SK-N-SH (cell line): ENCODE data around the gene TRMT112. TPM values are rescaled to one million over a fixed set of nuclear protein-coding genes. Genes with fewer than 3 reads are reported as not detected.

Experiments
- CTCF ChIA-PET: fragments of 300-600, 350-600 bp; formaldehyde crosslinking; extraction: SDS; loops from one replicate; lab custom pipeline; 2021; lab: Yijun Ruan, JAX
- POLR2A ChIA-PET: fragments of 350-600 bp; sonication (Branson Sonifier 250); formaldehyde crosslinking; extraction: SDS; loops from one replicate; lab custom pipeline; 2020; ENCODE audit warnings: antibody characterized with exemption, inconsistent platforms; lab: Yijun Ruan, JAX
- DNase-seq: peaks from one replicate; pipeline ENCODE4 v3.0.0; 2012
- H2AFZ ChIP-seq: fragments of 200-600 bp; sonication (generic); 2 replicates; pipeline ENCODE4 v1.8.1; 2016; ENCODE audit warnings: antibody characterized with exemption, mild to moderate bottlenecking, low read depth
- H3F3A ChIP-seq: fragments of 200-600 bp; sonication (generic); replicated peaks from 2 replicates; pipeline ENCODE3; 2016; ENCODE audit warnings: antibody characterized with exemption, mild to moderate bottlenecking; ENCODE audit not compliant: insufficient read depth
- H3K27ac ChIP-seq, 2 experiments: fragments of 200-500 bp in 1 of 2; fragments of 200-600 bp in 1 of 2; sonication (Bioruptor generic) in 1 of 2; sonication (generic), shearing (Covaris generic) in 1 of 2; 2 replicates each; pipeline versions ENCODE4 v1.5.1 to v1.6.1; 2014 to 2016; ENCODE audit warnings: low read depth in 2 of 2, inconsistent platforms in 1 of 2, low read length in 1 of 2, mild to moderate bottlenecking in 1 of 2, mixed read lengths in 1 of 2
- H3K27me3 ChIP-seq: fragments of 200-600 bp; sonication (generic), shearing (Covaris generic); 2 replicates; pipeline ENCODE4 v1.6.1; 2016; ENCODE audit warnings: mixed run types; ENCODE audit not compliant: insufficient read depth
- H3K36me3 ChIP-seq, 2 experiments: fragments of 200-500 bp in 1 of 2; fragments of 200-600 bp in 1 of 2; sonication (Bioruptor generic) in 1 of 2; sonication (generic) in 1 of 2; replicated peaks in 1 of 2; 2 replicates each; pipeline versions ENCODE3 to v1.5.1; 2014 to 2016; ENCODE audit warnings: low read length in 1 of 2, mild to moderate bottlenecking in 1 of 2; ENCODE audit not compliant: insufficient read depth in 2 of 2, control insufficient read depth in 1 of 2
- H3K4me1 ChIP-seq, 2 experiments: fragments of 200-500 bp in 1 of 2; fragments of 200-600 bp in 1 of 2; sonication (Bioruptor generic) in 1 of 2; sonication (generic), shearing (Covaris generic) in 1 of 2; 2 replicates each; pipeline versions ENCODE4 v1.5.1 to v1.6.1; 2014 to 2016; ENCODE audit warnings: low read depth in 1 of 2, low read length in 1 of 2, mixed run types in 1 of 2; ENCODE audit not compliant: insufficient read depth in 2 of 2, control insufficient read depth in 1 of 2
- H3K4me2 ChIP-seq: fragments of 200-600 bp; sonication (generic), shearing (Covaris generic); 2 replicates; pipeline ENCODE4 v1.6.1; 2017; ENCODE audit warnings: mixed run types
- H3K4me3 ChIP-seq, 2 experiments: fragments of 200-500 bp in 1 of 2; fragments of 200-600 bp in 1 of 2; sonication (Bioruptor generic) in 1 of 2; sonication (generic), shearing (Covaris generic) in 1 of 2; 2 replicates each; pipeline versions ENCODE4 v1.5.1 to v1.8.1; 2014 to 2016; ENCODE audit warnings: low read depth in 2 of 2, inconsistent platforms in 1 of 2, low read length in 1 of 2, mild to moderate bottlenecking in 1 of 2, mixed read lengths in 1 of 2, moderate library complexity in 1 of 2
- H3K79me2 ChIP-seq: fragments of 200-600 bp; sonication (generic); 2 replicates; pipeline ENCODE4 v1.8.1; 2017; ENCODE audit warnings: mild to moderate bottlenecking; ENCODE audit not compliant: insufficient read depth
- H3K9ac ChIP-seq: fragments of 200-600 bp; sonication (generic); 2 replicates; pipeline ENCODE4 v1.6.1; 2017; ENCODE audit warnings: mixed run types
- H3K9me2 ChIP-seq: fragments of 200-600 bp; sonication (generic); 2 replicates; pipeline ENCODE4 v1.6.1; 2017; ENCODE audit warnings: mixed run types
- H3K9me3 ChIP-seq: fragments of 200-600 bp; sonication (generic); 2 replicates; pipeline ENCODE4 v1.6.1; 2017; ENCODE audit warnings: mixed run types, mild to moderate bottlenecking, moderate library complexity
- H4K20me1 ChIP-seq: fragments of 200-600 bp; sonication (generic); 2 replicates; pipeline ENCODE4 v1.6.1; 2017; ENCODE audit warnings: mild to moderate bottlenecking, mixed run types; ENCODE audit not compliant: insufficient read depth
- GABPA ChIP-seq: IDR thresholded peaks from 2 replicates; pipeline ENCODE4 v1.4.0; 2012; ENCODE audit warnings: low read depth, mild to moderate bottlenecking
- GATA2 ChIP-seq: sonication (generic); formaldehyde crosslinking; IDR thresholded peaks from 2 replicates; pipeline ENCODE4 v1.5.0; 2020; ENCODE audit warnings: mild to moderate bottlenecking, missing genetic modification reagents
- JUND ChIP-seq: IDR thresholded peaks from 2 replicates; pipeline ENCODE4 v1.4.0; 2012
- NFIC ChIP-seq: IDR thresholded peaks from 2 replicates; pipeline ENCODE4 v1.4.0; 2012; ENCODE audit warnings: borderline replicate concordance
- TAF1 ChIP-seq: IDR thresholded peaks from 2 replicates; pipeline ENCODE4 v1.6.1; 2012; ENCODE audit warnings: low read depth, mild to moderate bottlenecking, low read length, moderate library complexity, borderline replicate concordance
- TEAD4 ChIP-seq: IDR thresholded peaks from 2 replicates; pipeline ENCODE4 v1.4.0; 2012; ENCODE audit warnings: mild to moderate bottlenecking, borderline replicate concordance; ENCODE audit not compliant: insufficient read depth
- WGBS: methylation state at CpG from one replicate; pipeline ENCODE4 v1.1.6; 2017; ENCODE audit warnings: low lambda C conversion rate; 5-methylcytosine and 5-hydroxymethylcytosine counted together
- polyA plus RNA-seq, 3 experiments: library from polyadenylated mRNA; depleted of rRNA; stranded (reverse); fragments of >200 nt; gene quantifications; 2 replicates each; pipeline ENCODE4 v1.2.3, GENCODE V29; 2012
- TF ChIP-seq, protein P1 (sequence below): IDR thresholded peaks from 2 replicates; pipeline ENCODE4 v1.4.0; 2012; ENCODE audit warnings: low read depth
- TF ChIP-seq, protein P2 (sequence below): fragments of 200-600 bp; sonication (generic); IDR thresholded peaks from 2 replicates; pipeline ENCODE4 v1.6.1; 2017; ENCODE audit warnings: antibody characterized with exemption, mild to moderate bottlenecking, moderate library complexity

TRMT112 gene
- polyA plus RNA-seq, 1 of the 3 experiments (the other 2 are of a cell fraction): 699 TPM

DNA sequence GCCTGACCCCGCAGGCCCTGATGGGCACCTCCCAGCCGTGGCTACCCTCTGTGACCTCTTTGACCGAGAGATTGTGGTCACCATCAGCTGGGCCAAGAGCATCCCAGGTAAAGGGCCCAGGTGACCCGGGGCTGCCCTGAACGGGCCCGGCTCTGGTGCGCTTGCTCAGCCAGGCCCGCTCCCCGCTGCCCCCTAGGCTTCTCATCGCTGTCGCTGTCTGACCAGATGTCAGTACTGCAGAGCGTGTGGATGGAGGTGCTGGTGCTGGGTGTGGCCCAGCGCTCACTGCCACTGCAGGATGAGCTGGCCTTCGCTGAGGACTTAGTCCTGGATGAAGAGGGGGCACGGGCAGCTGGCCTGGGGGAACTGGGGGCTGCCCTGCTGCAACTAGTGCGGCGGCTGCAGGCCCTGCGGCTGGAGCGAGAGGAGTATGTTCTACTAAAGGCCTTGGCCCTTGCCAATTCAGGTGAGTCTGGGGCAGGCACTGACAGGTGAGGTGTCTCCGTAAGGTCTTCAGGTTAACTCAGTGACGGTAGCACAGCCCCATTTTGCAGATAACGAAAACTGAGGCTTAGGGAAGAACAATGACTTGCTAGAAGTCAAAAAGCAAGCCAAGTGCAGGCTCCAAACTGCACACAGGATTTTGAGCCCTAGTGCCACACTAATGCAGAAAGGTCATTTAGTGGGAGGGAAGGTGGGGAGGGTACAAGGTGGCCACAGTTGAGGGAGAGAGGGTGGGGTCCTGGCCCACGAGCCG lies 2.4 kb downstream of the TRMT112 start:
- no peaks in the 10 kb centered on the region for H4K20me1 ChIP-seq
- no peak overlapping the region for H3K4me2 ChIP-seq
- H3K36me3 ChIP-seq: peaks cover 0 to 20% of the 10 kb centered on the region in 2 experiments
- TF ChIP-seq GABPA (no peak), TEAD4 (no peak), TAF1 (no peak), NFIC (no peak)
- TF ChIP-seq, all 33 proteins: peak for 0
- Histone ChIP-seq H3K27ac (no peak overlapping the region), H3K9me2 (no peaks in the 10 kb centered on the region), H3F3A (peaks cover 6% of the 10 kb centered on the region), H3K79me2 (peaks cover 35% of the 10 kb centered on the region), H3K27me3 (no peaks in the 10 kb centered on the region), H3K4me3 (no peak overlapping the region), H2AFZ (no peak overlapping the region), H3K9ac (no peak overlapping the region), H3K4me1 (peaks cover 0 to 15% of the 10 kb centered on the region in 2 experiments; a peak in 2 of 4 replicates), H3K9me3 (no peaks in the 10 kb centered on the region)
- CTCF ChIA-PET: interaction anchor here (0.7 to 1.9 kb wide), 2 partner anchors 10 to 26 kb away, joined by 3 to 7 read pairs; partner anchors contain the start of gene ESRRA
- 89% methylated on average over 15 of the region's 24 CpGs for WGBS
- POLR2A ChIA-PET: no interaction called here
- DNase-seq: no peak

GRCh38 chr11:64314146-64314804 lies 3.1 kb downstream of the TRMT112 start:
- Histone ChIP-seq H3K27ac (no peak overlapping the region), H4K20me1 (no peaks in the 10 kb centered on the region), H3K79me2 (peaks cover 34% of the 10 kb centered on the region), H3K36me3 (peaks cover 0 to 20% of the 10 kb centered on the region in 2 experiments), H3K9me2 (no peaks in the 10 kb centered on the region), H2AFZ (no peak overlapping the region), H3F3A (peaks cover 6% of the 10 kb centered on the region), H3K4me3 (no peak overlapping the region), H3K4me2 (no peak overlapping the region), H3K9ac (no peak overlapping the region)
- peak; percentile 54 for DNase-seq
- 84% methylated on average over 14 of the region's 19 CpGs for WGBS
- TF ChIP-seq, protein P1, sequence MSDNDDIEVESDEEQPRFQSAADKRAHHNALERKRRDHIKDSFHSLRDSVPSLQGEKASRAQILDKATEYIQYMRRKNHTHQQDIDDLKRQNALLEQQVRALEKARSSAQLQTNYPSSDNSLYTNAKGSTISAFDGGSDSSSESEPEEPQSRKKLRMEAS: no peak
- TF ChIP-seq GATA2 (CRISPR knock-in tag) (no peak), JUND (no peak)
- TF ChIP-seq, protein P2, sequence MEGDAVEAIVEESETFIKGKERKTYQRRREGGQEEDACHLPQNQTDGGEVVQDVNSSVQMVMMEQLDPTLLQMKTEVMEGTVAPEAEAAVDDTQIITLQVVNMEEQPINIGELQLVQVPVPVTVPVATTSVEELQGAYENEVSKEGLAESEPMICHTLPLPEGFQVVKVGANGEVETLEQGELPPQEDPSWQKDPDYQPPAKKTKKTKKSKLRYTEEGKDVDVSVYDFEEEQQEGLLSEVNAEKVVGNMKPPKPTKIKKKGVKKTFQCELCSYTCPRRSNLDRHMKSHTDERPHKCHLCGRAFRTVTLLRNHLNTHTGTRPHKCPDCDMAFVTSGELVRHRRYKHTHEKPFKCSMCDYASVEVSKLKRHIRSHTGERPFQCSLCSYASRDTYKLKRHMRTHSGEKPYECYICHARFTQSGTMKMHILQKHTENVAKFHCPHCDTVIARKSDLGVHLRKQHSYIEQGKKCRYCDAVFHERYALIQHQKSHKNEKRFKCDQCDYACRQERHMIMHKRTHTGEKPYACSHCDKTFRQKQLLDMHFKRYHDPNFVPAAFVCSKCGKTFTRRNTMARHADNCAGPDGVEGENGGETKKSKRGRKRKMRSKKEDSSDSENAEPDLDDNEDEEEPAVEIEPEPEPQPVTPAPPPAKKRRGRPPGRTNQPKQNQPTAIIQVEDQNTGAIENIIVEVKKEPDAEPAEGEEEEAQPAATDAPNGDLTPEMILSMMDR: peak; percentile 32; the same call in 1 of the 2 replicates
- TF ChIP-seq, all 33 proteins: peak for 1
- peaks cover 0 to 12% of the 10 kb centered on the region in 2 experiments; a peak in 2 of 4 replicates for H3K4me1 ChIP-seq
- CTCF ChIA-PET: interaction anchor here (0.7 to 1.9 kb wide), 4 partner anchors 9 to 135 kb away, joined by 3 to 8 read pairs (median 5); partner anchors contain the start of genes CATSPERZ and ESRRA
- POLR2A ChIA-PET: no interaction called here
- no peaks in the 10 kb centered on the region for H3K9me3 ChIP-seq
- H3K27me3 ChIP-seq: no peaks in the 10 kb centered on the region
